PFSK-1 (cell line): ENCODE measurements around the gene S100A1.

ENCODE experiments used
- FOXP2 ChIP-seq: optimal IDR thresholded peaks from 2 replicates; pipeline ENCODE3; 2011; ENCODE audit warnings: borderline replicate concordance, control low read depth, inconsistent platforms; ENCODE audit not compliant: insufficient read depth; ENCODE audit errors: extremely low read length, extremely low read depth
- POLR2AphosphoS5 ChIP-seq: IDR thresholded peaks from 2 replicates; pipeline ENCODE4 v1.6.1; 2012; ENCODE audit warnings: low read depth, mild to moderate bottlenecking, control low read depth, low read length, moderate library complexity
- SIN3A ChIP-seq: IDR thresholded peaks from 2 replicates; pipeline ENCODE4 v1.6.1; 2012; ENCODE audit warnings: mild to moderate bottlenecking, low read length, moderate library complexity, borderline replicate concordance; ENCODE audit not compliant: insufficient read depth
- TAF1 ChIP-seq: IDR thresholded peaks from 2 replicates; pipeline ENCODE4 v1.6.1; 2012; ENCODE audit warnings: low read length, control low read depth, borderline replicate concordance; ENCODE audit not compliant: insufficient read depth
- TF ChIP-seq, protein P1 (sequence below), 2 experiments: IDR thresholded peaks; 2 replicates each; pipeline versions ENCODE4 v1.6.1 to v1.8.0; 2011 to 2012; ENCODE audit warnings: low read depth in 2 of 2, low read length in 2 of 2, control low read depth in 1 of 2, inconsistent platforms in 1 of 2, mild to moderate bottlenecking in 1 of 2, moderate library complexity in 1 of 2; ENCODE audit not compliant: insufficient read depth in 1 of 2

Gene S100A1

DNA sequence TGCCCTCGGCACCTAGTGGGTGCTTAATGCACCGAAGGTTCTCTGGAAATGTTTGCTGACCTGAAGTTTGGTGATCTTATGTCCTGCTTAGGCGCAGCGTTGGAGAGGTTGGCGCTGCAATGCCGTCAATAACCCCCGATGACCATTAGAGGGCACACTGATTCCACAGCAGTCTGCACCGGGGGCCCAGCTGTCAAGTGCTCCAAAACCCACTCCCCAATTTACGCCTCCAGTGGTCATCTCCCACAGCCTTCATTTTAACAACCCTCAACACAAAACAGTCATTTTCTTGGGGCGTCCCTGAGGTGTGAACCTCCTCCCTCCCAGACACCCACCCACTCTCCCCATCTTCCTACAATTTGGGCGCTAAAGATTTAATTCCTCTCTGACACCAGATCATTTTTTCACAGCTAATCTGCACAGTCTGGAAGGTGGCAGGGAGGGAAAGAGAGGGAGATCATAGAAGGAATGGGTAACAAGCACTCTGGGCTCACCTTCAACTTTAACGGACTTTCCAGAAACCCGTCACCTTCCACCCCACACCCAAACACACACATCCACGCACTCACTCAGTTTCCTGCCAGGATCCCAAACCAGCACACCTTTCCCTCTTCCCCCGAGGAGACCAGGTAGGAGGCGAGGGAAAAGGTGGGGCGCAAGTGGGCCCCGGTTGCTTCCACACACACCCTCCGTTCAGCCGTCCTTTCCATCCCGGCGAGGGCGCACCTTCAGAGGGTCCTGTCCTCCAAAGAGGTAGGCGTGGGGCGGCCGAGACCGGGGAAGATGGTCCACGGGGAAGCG lies 49.7 kb downstream of the S100A1 start:
- TF ChIP-seq FOXP2 (peak; percentile 13), POLR2AphosphoS5 (no peak)

DNA sequence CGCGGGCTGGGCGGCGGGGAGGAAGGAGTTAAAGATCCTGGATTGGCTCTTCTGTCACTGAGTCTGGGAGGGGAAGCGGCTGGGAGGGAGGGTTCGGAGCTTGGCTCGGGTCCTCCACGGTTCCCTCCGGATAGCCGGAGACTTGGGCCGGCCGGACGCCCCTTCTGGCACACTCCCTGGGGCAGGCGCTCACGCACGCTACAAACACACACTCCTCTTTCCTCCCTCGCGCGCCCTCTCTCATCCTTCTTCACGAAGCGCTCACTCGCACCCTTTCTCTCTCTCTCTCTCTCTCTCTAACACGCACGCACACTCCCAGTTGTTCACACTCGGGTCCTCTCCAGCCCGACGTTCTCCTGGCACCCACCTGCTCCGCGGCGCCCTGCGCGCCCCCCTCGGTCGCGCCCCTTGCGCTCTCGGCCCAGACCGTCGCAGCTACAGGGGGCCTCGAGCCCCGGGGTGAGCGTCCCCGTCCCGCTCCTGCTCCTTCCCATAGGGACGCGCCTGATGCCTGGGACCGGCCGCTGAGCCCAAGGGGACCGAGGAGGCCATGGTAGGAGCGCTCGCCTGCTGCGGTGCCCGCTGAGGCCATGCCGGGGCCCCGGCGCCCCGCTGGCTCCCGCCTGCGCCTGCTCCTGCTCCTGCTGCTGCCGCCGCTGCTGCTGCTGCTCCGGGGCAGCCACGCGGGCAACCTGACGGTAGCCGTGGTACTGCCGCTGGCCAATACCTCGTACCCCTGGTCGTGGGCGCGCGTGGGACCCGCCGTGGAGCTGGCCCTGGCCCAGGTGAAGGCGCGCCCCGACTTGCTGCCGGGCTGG lies 50.5 kb downstream of the S100A1 start, which contains the start of gene NPR1:
Gene NPR1, plus strand, starts transcription at position 170 of the 818 bp plus-strand sequence. Its CDS starts 421 bp downstream, at position 591.
- TF ChIP-seq FOXP2 (no peak), TAF1 (no peak), POLR2AphosphoS5 (no peak), SIN3A (no peak)
- TF ChIP-seq, protein P1, sequence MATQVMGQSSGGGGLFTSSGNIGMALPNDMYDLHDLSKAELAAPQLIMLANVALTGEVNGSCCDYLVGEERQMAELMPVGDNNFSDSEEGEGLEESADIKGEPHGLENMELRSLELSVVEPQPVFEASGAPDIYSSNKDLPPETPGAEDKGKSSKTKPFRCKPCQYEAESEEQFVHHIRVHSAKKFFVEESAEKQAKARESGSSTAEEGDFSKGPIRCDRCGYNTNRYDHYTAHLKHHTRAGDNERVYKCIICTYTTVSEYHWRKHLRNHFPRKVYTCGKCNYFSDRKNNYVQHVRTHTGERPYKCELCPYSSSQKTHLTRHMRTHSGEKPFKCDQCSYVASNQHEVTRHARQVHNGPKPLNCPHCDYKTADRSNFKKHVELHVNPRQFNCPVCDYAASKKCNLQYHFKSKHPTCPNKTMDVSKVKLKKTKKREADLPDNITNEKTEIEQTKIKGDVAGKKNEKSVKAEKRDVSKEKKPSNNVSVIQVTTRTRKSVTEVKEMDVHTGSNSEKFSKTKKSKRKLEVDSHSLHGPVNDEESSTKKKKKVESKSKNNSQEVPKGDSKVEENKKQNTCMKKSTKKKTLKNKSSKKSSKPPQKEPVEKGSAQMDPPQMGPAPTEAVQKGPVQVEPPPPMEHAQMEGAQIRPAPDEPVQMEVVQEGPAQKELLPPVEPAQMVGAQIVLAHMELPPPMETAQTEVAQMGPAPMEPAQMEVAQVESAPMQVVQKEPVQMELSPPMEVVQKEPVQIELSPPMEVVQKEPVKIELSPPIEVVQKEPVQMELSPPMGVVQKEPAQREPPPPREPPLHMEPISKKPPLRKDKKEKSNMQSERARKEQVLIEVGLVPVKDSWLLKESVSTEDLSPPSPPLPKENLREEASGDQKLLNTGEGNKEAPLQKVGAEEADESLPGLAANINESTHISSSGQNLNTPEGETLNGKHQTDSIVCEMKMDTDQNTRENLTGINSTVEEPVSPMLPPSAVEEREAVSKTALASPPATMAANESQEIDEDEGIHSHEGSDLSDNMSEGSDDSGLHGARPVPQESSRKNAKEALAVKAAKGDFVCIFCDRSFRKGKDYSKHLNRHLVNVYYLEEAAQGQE (IDR thresholded peaks at IDR 0.05; ENCODE audit: insufficient read depth in 1 of 2, low read depth in 2 of 2, low read length in 2 of 2): no peak

GRCh38 chr1:153679337-153680119 lies 51.3 kb downstream of the S100A1 start:
- TF ChIP-seq FOXP2 (no peak), SIN3A (no peak), POLR2AphosphoS5 (no peak), TAF1 (no peak)
- TF ChIP-seq, protein P1 (IDR thresholded peaks at IDR 0.05; ENCODE audit: insufficient read depth in 1 of 2, low read depth in 2 of 2, low read length in 2 of 2): no peak

DNA sequence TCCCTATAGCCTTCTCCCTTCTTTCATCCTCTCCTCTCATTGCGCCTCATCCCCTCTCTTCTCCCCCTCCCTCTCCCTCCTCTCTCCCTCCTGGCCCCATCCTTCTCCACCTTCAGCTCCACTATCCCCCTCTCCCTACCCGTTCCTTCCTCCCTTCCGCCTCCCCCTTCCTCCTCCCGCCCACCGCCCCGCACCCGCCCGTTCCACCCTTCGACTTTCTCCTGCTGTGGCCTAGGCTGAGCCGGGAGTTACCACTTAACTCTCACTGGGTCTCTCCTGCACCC lies 51.8 kb downstream of the S100A1 start:
- TF ChIP-seq FOXP2: no peak
- TF ChIP-seq, protein P1 (IDR thresholded peaks at IDR 0.05; ENCODE audit: insufficient read depth in 1 of 2, low read depth in 2 of 2, low read length in 2 of 2): no peak
- no peak for TF ChIP-seq POLR2AphosphoS5
- no peak for TF ChIP-seq SIN3A
- no peak for TF ChIP-seq TAF1
